SK-N-SH (cell line): ENCODE data around the gene OPTC.

Source experiments
- CTCF ChIP-seq: fragments of 200-600 bp; sonication (generic); IDR thresholded peaks from 2 replicates; pipeline ENCODE4 v1.6.1; 2017; ENCODE audit warnings: antibody characterized with exemption, mild to moderate bottlenecking, moderate library complexity
- TAF1 ChIP-seq: IDR thresholded peaks from 2 replicates; pipeline ENCODE4 v1.6.1; 2012; ENCODE audit warnings: low read depth, mild to moderate bottlenecking, low read length, moderate library complexity, borderline replicate concordance

GRCh38 chr1:203551550-203551949 lies 57.6 kb downstream of the OPTC start:
- TF ChIP-seq TAF1 = no peak
- no peak for TF ChIP-seq CTCF
